Stimulated activated naive CD8-positive, alpha-beta T cell treated with anti-CD3 and anti-CD28 coated beads, Interleukin-15, Interleukin-2, amounts not matched to agents 100 U/mL and 50 U/mL, for 24 hours (primary cell): ENCODE measurements around the gene SLC23A3.

ENCODE experiments used
- ATAC-seq: fragments of 150-1000 bp; cut with Tn5 transposase; one replicate; pipeline ENCODE4 v1.10.0; 2021
- DNase-seq: peaks from one replicate; pipeline ENCODE4 v3.0.0; 2021

The SLC23A3 gene

DNA sequence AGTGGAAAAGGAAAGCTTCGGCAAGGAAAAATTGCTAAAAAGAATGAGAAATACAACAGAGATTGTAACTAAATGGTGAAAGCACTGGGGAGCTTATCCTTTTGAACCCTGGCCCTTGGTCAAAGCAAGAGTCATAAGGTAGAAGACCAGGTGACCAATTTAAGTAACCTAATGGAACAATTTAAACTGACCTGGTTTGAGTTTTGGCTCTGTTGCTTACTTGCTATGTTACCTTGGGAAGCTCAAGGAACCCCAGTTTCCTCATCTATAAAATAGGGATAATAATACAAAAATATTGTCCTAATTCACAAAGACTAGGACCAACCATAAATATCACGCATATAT, 57.8 kb downstream of the SLC23A3 start:
- ATAC-seq, result no peak
- DNase-seq, result no peak
